AG04450 (cell line): Measurements from ENCODE around the gene ANKRA2. TPM values are rescaled to one million over a fixed set of nuclear protein-coding genes. Genes with fewer than 3 reads are reported as not detected.

Experiments used
- CTCF ChIA-PET: fragments of 300-600, 350-600 bp; formaldehyde crosslinking; extraction: SDS; loops from one replicate; lab custom pipeline; 2022; ENCODE audit warnings: antibody characterized with exemption, inconsistent platforms; lab: Charles Lee
- POLR2A ChIA-PET: fragments of 350-600 bp; formaldehyde crosslinking; extraction: SDS; loops from one replicate; lab custom pipeline; 2021; ENCODE audit warnings: antibody characterized with exemption, inconsistent platforms; lab: Yijun Ruan, JAX
- DNase-seq: peaks from one replicate; pipeline ENCODE4 v3.0.0-alpha.2; 2011; ENCODE audit warnings: low read depth, low spot score
- H3K27ac ChIP-seq: one replicate; pipeline ENCODE4 v1.5.1; 2012; ENCODE audit warnings: low read depth, low read length, control low read depth
- H3K27me3 ChIP-seq: one replicate; pipeline ENCODE4 v1.6.0; 2012; ENCODE audit warnings: low read length; ENCODE audit not compliant: control insufficient read depth, insufficient read depth
- H3K4me3 ChIP-seq: 2 replicates; pipeline ENCODE4 v1.5.1; 2011; ENCODE audit warnings: mild to moderate bottlenecking, low read depth, low read length, control low read depth
- H3K9me3 ChIP-seq: 2 replicates; pipeline ENCODE4 v1.5.1; 2012; ENCODE audit warnings: low read length; ENCODE audit not compliant: control insufficient read depth, insufficient read depth
- polyA plus RNA-seq: library from polyadenylated mRNA; depleted of rRNA; stranded (reverse); fragments of >200 nt; gene quantifications from 2 replicates; pipeline ENCODE4 v1.2.3, GENCODE V29; 2011; rRNA removed
- TF ChIP-seq, protein P1 (sequence below): IDR thresholded peaks from 2 replicates; pipeline ENCODE4 v1.5.1; 2011; ENCODE audit warnings: low read depth, low read length, control low read depth, inconsistent platforms

Gene ANKRA2
- polyA plus RNA-seq, 1 experiment, result 39.6 TPM

DNA sequence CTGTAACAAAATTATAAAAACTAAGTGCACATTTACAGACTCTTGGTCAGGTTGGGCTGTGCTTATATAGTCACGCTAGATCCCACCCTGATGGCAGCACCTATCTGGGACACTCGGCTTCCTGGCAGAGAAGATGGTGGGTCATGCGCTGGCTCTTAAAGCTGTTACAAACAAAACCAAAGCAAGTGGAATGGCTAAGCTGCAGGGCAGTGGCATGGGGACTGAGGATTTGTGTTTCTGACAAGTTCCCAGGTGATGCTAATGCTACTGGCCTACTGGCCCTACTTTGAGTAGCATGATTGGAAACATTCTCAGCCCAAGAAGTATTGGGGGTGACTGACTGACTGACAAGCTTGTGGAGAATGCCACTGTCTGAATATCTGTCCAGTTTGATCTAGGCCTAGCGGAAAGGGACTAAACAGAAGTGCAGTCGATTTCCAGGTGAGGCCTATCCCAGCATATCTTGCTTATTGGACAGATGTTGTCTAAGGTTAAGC, 58.9 kb downstream of the ANKRA2 start:
- POLR2A ChIA-PET, result no interaction called here
- no peaks in the 10 kb centered on the region; the same call in 1 of the 2 replicates for H3K9me3 ChIP-seq
- no peak for DNase-seq
- CTCF ChIA-PET, result interaction anchor here (1.9 to 2.5 kb wide), 2 partner anchors 9 to 30 kb away, joined by 5 to 10 read pairs; partner anchors contain the start of gene BTF3
- no peak overlapping the region for H3K27ac ChIP-seq
- H3K4me3 ChIP-seq, result no peak overlapping the region
- no peaks in the 10 kb centered on the region for H3K27me3 ChIP-seq
- TF ChIP-seq, protein P1, sequence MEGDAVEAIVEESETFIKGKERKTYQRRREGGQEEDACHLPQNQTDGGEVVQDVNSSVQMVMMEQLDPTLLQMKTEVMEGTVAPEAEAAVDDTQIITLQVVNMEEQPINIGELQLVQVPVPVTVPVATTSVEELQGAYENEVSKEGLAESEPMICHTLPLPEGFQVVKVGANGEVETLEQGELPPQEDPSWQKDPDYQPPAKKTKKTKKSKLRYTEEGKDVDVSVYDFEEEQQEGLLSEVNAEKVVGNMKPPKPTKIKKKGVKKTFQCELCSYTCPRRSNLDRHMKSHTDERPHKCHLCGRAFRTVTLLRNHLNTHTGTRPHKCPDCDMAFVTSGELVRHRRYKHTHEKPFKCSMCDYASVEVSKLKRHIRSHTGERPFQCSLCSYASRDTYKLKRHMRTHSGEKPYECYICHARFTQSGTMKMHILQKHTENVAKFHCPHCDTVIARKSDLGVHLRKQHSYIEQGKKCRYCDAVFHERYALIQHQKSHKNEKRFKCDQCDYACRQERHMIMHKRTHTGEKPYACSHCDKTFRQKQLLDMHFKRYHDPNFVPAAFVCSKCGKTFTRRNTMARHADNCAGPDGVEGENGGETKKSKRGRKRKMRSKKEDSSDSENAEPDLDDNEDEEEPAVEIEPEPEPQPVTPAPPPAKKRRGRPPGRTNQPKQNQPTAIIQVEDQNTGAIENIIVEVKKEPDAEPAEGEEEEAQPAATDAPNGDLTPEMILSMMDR, result no peak

Other genes starting within 250 kb of the ANKRA2 start
- 7.5 and 8.4 TPM in 2 replicates for gene FOXD1, start 116.9 kb downstream of the ANKRA2 start, polyA plus RNA-seq
- gene BTF3, start 67.2 kb downstream of the ANKRA2 start, polyA plus RNA-seq, result 707 and 755 TPM in 2 replicates
- gene UTP15, start 104 bp upstream of the ANKRA2 start, polyA plus RNA-seq, result 11.3 and 15.3 TPM in 2 replicates
- 8.8 and 10.0 TPM in 2 replicates for gene ARHGEF28, start 60.6 kb upstream of the ANKRA2 start, polyA plus RNA-seq